ENCODE measurements around the gene OR10G7. TPM values are rescaled to one million over a fixed set of nuclear protein-coding genes. Genes with fewer than 3 reads are reported as not detected.

The OR10G7 gene
- total RNA-seq, 1 donor from 2014 or later: not detected

DNA sequence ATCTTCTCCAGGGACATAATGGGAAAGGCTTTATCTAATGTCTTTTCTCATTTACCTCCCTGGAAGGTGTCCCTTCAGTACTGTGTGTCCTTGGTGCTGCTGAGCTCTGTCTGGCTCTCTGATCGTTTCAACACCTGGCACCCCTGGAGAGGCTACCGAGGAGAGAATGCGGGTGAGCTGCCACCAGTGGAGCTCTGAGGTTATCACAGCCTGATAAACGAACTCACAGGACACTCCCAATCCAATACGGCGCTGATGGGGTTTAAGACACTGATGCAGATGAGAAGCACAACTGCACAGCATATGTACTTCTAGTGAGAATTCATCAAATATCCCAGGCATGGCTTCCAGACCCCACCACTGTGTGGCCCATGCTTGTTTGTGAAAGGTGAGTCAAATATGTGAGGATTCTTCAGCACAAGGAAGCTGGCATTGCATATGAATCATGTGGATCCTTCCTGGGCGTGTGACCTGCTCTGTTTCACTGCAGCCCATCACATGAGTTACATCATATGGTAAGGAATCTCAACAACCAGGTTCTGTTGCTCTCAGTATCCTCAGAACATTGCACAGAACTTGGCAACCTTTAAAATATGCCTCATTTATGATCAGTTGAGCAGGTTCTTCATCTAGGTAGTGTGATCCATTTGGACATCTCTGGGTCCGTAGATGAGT, 39.3 kb upstream of the OR10G7 start:
- DNase-seq (ENCODE audit: low read depth) (peak; percentile 98), FAIRE-seq (peak; percentile 100)
- TF ChIP-seq, protein P1, sequence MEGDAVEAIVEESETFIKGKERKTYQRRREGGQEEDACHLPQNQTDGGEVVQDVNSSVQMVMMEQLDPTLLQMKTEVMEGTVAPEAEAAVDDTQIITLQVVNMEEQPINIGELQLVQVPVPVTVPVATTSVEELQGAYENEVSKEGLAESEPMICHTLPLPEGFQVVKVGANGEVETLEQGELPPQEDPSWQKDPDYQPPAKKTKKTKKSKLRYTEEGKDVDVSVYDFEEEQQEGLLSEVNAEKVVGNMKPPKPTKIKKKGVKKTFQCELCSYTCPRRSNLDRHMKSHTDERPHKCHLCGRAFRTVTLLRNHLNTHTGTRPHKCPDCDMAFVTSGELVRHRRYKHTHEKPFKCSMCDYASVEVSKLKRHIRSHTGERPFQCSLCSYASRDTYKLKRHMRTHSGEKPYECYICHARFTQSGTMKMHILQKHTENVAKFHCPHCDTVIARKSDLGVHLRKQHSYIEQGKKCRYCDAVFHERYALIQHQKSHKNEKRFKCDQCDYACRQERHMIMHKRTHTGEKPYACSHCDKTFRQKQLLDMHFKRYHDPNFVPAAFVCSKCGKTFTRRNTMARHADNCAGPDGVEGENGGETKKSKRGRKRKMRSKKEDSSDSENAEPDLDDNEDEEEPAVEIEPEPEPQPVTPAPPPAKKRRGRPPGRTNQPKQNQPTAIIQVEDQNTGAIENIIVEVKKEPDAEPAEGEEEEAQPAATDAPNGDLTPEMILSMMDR (IDR thresholded peaks at IDR 0.05; ENCODE audit: insufficient read depth, low read length, severe bottlenecking): peak; percentile 9
- H3K27me3 ChIP-seq (ENCODE audit: control insufficient read depth, insufficient read depth, low read length): no peaks in the 10 kb centered on the region
- H3K36me3 ChIP-seq (ENCODE audit: control insufficient read depth, insufficient read depth, low read length): no peaks in the 10 kb centered on the region
- no peak overlapping the region for H3K4me3 ChIP-seq (ENCODE audit: low read depth, low read length)

DNA sequence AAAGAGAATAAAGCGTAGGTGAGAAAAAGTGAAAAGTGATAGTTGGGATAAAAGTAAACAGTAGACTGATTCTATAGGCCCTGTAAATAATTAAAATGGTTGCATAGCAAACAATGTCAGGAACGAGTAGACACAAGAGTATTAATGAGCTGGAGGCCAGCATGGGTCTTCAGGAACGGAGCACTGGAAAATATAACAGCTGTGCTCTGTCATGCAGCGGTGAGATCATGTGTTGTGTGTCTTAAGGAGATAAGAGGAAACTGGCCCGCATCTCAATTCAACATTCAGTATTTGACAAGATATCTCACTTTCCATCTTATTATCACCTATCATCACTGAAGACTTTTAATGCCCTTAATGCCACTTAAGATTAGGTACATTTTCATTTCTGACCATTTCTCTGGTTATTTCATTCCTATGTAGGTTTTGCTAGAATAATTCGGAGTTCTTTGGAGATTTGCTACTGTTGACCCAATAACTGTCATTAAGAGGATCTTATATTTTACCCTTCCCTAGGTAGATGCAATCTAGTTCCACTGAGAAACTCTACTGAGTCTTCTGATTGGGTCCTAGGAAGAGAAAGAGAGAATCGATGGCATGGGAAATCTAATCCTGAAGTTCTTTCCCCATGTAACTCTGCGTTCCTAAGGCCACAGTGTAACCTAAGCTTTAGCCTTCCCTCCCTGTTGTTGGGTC, 38.7 kb upstream of the OR10G7 start:
- no peak overlapping the region for H3K4me3 ChIP-seq (ENCODE audit: low read depth, low read length)
- H3K27me3 ChIP-seq (ENCODE audit: control insufficient read depth, insufficient read depth, low read length): no peaks in the 10 kb centered on the region
- no peak for DNase-seq (ENCODE audit: low read depth)
- peak; percentile 18 for FAIRE-seq
- TF ChIP-seq, protein P1 (IDR thresholded peaks at IDR 0.05; ENCODE audit: insufficient read depth, low read length, severe bottlenecking): no peak
- no peaks in the 10 kb centered on the region for H3K36me3 ChIP-seq (ENCODE audit: control insufficient read depth, insufficient read depth, low read length)

DNA sequence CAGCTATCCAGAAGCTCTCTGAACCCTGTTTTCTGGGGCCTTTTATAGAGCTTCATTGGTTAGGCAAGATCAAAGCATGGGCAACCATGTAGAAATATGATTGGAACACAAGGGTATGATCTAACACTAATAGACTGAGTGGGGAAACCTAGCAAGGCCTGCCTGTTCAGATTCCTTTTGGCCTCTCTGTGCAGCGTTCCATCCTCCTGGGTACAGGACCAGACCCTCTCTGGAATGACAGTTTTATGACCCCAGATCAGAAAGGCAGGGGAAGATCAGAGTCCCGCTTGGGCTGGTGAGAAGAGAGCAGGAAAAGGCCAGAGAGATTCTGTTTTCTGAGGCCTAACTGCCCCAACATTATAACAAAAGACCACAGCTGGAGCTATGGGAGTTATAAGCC, 37.5 kb upstream of the OR10G7 start:
- H3K36me3 ChIP-seq (ENCODE audit: control insufficient read depth, insufficient read depth, low read length): no peaks in the 10 kb centered on the region
- TF ChIP-seq, protein P1 (IDR thresholded peaks at IDR 0.05; ENCODE audit: insufficient read depth, low read length, severe bottlenecking): no peak
- no peak overlapping the region for H3K4me3 ChIP-seq (ENCODE audit: low read depth, low read length)
- FAIRE-seq (no peak), DNase-seq (ENCODE audit: low read depth) (no peak)
- no peaks in the 10 kb centered on the region for H3K27me3 ChIP-seq (ENCODE audit: control insufficient read depth, insufficient read depth, low read length)

DNA sequence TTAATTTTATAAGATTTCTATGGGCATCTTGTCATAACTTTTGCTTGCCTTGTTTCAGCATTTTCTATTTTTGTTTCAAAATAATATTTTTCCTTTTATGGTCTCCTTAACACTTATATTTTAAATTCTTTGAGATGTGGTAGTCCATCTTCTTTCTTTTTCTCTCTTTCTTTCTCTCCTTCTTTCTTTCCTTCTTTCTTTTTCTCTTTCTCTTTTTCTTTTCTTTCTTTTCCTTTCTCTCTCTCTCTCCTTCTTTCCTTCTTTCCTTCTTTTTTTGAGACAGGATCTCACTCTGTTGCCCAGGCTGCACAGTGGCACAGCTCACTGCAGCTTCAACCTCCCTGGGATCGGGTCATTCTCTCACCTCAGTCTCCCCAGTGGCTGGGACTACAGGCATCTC, 36.1 kb upstream of the OR10G7 start:
- Histone ChIP-seq H3K27me3 (ENCODE audit: control insufficient read depth, insufficient read depth, low read length) (no peaks in the 10 kb centered on the region), H3K4me3 (ENCODE audit: low read depth, low read length) (no peak overlapping the region), H3K36me3 (ENCODE audit: control insufficient read depth, insufficient read depth, low read length) (no peaks in the 10 kb centered on the region)
- no peak for FAIRE-seq
- DNase-seq (ENCODE audit: low read depth): no peak
- TF ChIP-seq, protein P1 (IDR thresholded peaks at IDR 0.05; ENCODE audit: insufficient read depth, low read length, severe bottlenecking): no peak

DNA sequence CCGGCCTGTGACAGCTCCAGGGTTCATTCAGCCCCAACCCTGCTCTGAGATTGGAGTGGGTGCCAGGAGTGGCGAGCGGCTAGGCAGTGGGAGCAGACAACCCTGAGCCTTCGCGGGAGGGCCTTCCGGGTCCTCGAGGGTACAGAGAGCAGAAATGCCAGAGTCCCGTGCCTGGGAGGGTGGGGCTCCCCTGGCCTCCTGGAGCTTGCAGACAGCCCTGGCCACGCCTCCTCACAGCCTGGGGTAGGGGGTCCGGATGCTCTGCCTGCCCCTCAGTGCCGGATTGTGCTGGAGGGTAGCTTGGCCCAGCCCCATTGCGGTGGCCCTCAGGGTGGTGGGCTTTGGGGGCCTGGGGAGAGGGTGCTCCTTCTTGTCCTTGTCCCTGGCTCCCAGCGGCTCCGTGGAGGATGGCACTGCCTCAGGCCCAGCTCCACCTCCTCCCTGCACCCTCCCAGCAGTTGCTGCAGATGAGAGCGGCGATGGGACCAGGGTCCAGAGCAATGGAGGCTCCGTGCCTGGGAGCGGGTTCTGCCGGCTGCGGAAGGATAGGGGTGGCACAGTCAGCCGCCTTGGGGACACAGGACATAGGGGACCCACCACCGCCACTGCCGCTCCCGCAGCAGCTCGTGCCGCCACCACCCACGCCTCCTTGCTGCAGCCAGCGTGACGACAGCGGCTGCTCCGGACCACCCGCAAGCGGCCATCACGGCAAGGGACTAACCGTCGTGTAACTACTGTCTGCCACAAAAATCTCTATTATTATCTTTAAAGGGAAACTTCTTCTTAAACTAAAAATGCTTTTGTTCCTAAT, 34.9 kb upstream of the OR10G7 start:
- H3K27me3 ChIP-seq (ENCODE audit: control insufficient read depth, insufficient read depth, low read length): no peaks in the 10 kb centered on the region
- DNase-seq (ENCODE audit: low read depth) (no peak), FAIRE-seq (no peak)
- TF ChIP-seq, protein P1 (IDR thresholded peaks at IDR 0.05; ENCODE audit: insufficient read depth, low read length, severe bottlenecking): no peak
- peak overlapping the region; percentile 41 for H3K4me3 ChIP-seq (ENCODE audit: low read depth, low read length)
- H3K36me3 ChIP-seq (ENCODE audit: control insufficient read depth, insufficient read depth, low read length): no peaks in the 10 kb centered on the region
